ENCODE measurements around the gene NEGR1. TPM values are rescaled to one million over a fixed set of nuclear protein-coding genes. Genes with fewer than 3 reads are reported as not detected.

Gene NEGR1
- total and polyA plus RNA-seq, 2 experiments from 2014 or later = 1.0 to 2.8 TPM

DNA sequence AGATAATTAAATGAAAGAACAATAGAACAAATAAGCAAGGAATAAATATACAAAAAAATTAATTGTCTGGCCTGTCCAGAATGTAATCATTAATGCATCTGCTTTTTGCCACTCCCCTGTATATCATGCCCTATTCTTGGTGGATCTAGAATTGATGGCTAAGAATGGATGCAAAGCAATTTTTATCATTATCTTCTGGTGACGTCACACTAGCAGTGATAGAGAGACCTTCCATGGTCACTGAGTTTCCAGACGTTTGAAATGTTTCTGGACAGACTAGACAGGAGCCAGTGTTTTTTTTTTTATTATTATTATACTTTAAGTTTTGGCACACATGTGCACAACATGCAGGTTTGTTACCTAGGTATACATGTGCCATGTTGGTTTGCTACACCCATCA is 563.0 kb downstream of the NEGR1 start:
- 88% methylated on average over 2 of the region's 2 CpGs for WGBS (ENCODE audit: low lambda C conversion rate, missing lambda C conversion rate)
- Histone ChIP-seq H4K20me1 (ENCODE audit: insufficient read depth, poor library complexity, severe bottlenecking) (no peaks in the 10 kb centered on the region), H3K9me3 (ENCODE audit: low read depth) (no peaks in the 10 kb centered on the region), H3K4me1 (ENCODE audit: insufficient read depth) (no peaks in the 10 kb centered on the region), H3K4me3 (no peak overlapping the region), H2AFZ (no peak overlapping the region), H3K4me2 (no peak overlapping the region), H3K9me2 (replicated peaks; ENCODE audit: insufficient read depth) (no peaks in the 10 kb centered on the region), H3K27me3 (no peaks in the 10 kb centered on the region), H3K36me3 (replicated peaks; ENCODE audit: insufficient read depth, low read depth) (no peaks in the 10 kb centered on the region), H3K27ac (no peak overlapping the region), H3K79me2 (no peaks in the 10 kb centered on the region)
- TF ChIP-seq, protein P1, sequence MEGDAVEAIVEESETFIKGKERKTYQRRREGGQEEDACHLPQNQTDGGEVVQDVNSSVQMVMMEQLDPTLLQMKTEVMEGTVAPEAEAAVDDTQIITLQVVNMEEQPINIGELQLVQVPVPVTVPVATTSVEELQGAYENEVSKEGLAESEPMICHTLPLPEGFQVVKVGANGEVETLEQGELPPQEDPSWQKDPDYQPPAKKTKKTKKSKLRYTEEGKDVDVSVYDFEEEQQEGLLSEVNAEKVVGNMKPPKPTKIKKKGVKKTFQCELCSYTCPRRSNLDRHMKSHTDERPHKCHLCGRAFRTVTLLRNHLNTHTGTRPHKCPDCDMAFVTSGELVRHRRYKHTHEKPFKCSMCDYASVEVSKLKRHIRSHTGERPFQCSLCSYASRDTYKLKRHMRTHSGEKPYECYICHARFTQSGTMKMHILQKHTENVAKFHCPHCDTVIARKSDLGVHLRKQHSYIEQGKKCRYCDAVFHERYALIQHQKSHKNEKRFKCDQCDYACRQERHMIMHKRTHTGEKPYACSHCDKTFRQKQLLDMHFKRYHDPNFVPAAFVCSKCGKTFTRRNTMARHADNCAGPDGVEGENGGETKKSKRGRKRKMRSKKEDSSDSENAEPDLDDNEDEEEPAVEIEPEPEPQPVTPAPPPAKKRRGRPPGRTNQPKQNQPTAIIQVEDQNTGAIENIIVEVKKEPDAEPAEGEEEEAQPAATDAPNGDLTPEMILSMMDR (IDR thresholded peaks at IDR 0.05; ENCODE audit: poor library complexity) = no peak
- TF ChIP-seq EZH2phosphoT487 (IDR thresholded peaks at IDR 0.05; ENCODE audit: low read depth, severe bottlenecking, unreplicated experiment) (no peak), EZH2 (IDR thresholded peaks at IDR 0.05; ENCODE audit: borderline replicate concordance) (no peak)
- DNase-seq (ENCODE audit: low spot score) = no peak

GRCh38 chr1:71717186-71717585 is 565.2 kb downstream of the NEGR1 start:
- no peaks in the 10 kb centered on the region for H4K20me1 ChIP-seq (ENCODE audit: insufficient read depth, poor library complexity, severe bottlenecking)
- H3K4me1 ChIP-seq (ENCODE audit: insufficient read depth) = no peaks in the 10 kb centered on the region
- no peak for DNase-seq (ENCODE audit: low spot score)
- no peak overlapping the region for H3K4me2 ChIP-seq
- TF ChIP-seq, protein P1 (IDR thresholded peaks at IDR 0.05; ENCODE audit: poor library complexity) = no peak
- TF ChIP-seq EZH2 (IDR thresholded peaks at IDR 0.05; ENCODE audit: borderline replicate concordance) (no peak), EZH2phosphoT487 (IDR thresholded peaks at IDR 0.05; ENCODE audit: low read depth, severe bottlenecking, unreplicated experiment) (no peak)
- no peaks in the 10 kb centered on the region for H3K79me2 ChIP-seq
- no peaks in the 10 kb centered on the region for H3K36me3 ChIP-seq (replicated peaks; ENCODE audit: insufficient read depth, low read depth)
- H3K9me3 ChIP-seq (ENCODE audit: low read depth) = no peaks in the 10 kb centered on the region
- H3K27ac ChIP-seq = peak overlapping the region; percentile 37
- no peak overlapping the region for H2AFZ ChIP-seq
- no peak overlapping the region for H3K4me3 ChIP-seq
- H3K9me2 ChIP-seq (replicated peaks; ENCODE audit: insufficient read depth) = no peaks in the 10 kb centered on the region
- H3K27me3 ChIP-seq = no peaks in the 10 kb centered on the region

DNA sequence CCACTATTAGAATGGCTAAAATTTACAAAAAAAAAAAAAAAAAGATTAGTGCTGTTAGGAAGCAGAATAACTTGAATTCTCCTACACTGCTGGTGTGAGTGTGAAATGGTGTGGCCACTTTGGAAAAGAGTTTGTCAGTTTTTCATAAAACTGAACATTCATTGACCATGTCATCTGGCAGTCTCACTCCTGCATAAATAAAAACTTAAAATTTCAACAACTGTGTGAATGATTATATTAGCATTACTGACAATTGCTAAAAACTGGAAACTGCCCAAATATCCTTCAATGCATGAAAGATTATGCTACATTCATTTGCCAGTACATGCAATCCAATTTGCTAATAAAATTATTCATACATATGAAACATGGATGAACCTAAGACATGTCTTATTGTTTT is 570.9 kb downstream of the NEGR1 start:
- no peaks in the 10 kb centered on the region for H3K27me3 ChIP-seq
- H3K79me2 ChIP-seq = no peaks in the 10 kb centered on the region
- no peak for DNase-seq (ENCODE audit: low spot score)
- H3K9me3 ChIP-seq (ENCODE audit: low read depth) = no peaks in the 10 kb centered on the region
- no peaks in the 10 kb centered on the region for H3K36me3 ChIP-seq (replicated peaks; ENCODE audit: insufficient read depth, low read depth)
- no peaks in the 10 kb centered on the region for H3K9me2 ChIP-seq (replicated peaks; ENCODE audit: insufficient read depth)
- no peak overlapping the region for H3K27ac ChIP-seq
- TF ChIP-seq EZH2 (IDR thresholded peaks at IDR 0.05; ENCODE audit: borderline replicate concordance) = no peak
- no peak for TF ChIP-seq EZH2phosphoT487 (IDR thresholded peaks at IDR 0.05; ENCODE audit: low read depth, severe bottlenecking, unreplicated experiment)
- TF ChIP-seq, protein P1 (IDR thresholded peaks at IDR 0.05; ENCODE audit: poor library complexity) = no peak
- H2AFZ ChIP-seq = no peak overlapping the region
- no peaks in the 10 kb centered on the region for H3K4me1 ChIP-seq (ENCODE audit: insufficient read depth)
- no peak overlapping the region for H3K4me2 ChIP-seq
- no peaks in the 10 kb centered on the region for H4K20me1 ChIP-seq (ENCODE audit: insufficient read depth, poor library complexity, severe bottlenecking)
- H3K4me3 ChIP-seq = no peak overlapping the region

Measured in hepatocyte (in vitro differentiated cells).